ENCODE measurements around the gene KDM2A. TPM values are rescaled to one million over a fixed set of nuclear protein-coding genes. Genes with fewer than 3 reads are reported as not detected.

KDM2A gene
- total RNA-seq, 3 donors from 2014 or later (not counting 1 experiment from before 2014, with no cell fraction given) = 268 to 312 (median 283) TPM

DNA sequence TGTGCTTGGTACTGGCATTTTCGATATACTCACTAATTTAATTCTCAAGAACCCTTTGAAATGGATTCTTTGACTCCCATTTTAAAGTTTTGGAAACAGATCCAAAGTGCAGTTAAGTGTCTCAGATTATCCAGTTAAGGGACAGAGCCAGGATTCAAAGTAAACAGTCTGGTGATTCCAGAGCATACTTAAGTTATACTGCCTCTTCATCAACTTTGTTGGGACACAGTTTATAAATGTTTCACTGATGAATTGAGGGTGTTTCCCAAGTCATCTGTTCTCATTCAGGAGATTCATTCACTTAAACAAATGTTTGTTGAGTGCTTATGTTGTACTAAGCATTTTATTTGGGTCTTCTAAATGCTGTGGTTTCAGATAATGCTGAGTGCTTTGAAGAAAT lies 17.1 kb downstream of the KDM2A start:
- intact Hi-C loops (cut with micrococcal nuclease) = no loop called here
- peaks cover 17% of the 10 kb centered on the region for H3K36me3 Mint-ChIP-seq
- WGBS (ENCODE audit: insufficient coverage) = 100% methylated on average over 1 of the region's 1 CpG

DNA sequence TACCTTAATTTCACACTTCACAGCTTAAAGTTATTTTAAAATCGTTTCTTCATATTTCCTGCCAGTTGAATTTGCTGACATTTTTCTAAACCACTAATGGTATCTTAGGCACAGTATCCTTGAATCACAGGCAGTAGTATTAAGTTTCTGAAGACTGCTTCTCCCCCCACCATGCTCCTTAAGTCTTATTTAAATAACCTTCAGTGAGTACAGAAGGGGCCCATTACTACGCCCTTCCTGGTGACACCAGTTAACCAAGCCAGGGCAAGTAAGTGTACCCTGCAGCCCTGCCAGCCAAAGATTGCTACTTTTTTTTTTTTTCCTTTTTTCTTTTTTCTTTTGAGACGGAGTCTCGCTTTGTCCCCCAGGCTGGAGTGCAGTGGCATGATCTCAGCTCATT lies 19.9 kb downstream of the KDM2A start:
- Mint-ChIP-seq H3K4me1 (peaks cover 14 to 28% of the 10 kb centered on the region in 2 donors), H3K36me3 (peaks cover 12% of the 10 kb centered on the region), H3K4me3 (no peak overlapping the region), H3K27ac (no peak overlapping the region), H3K9me3 (no peaks in the 10 kb centered on the region), H3K27me3 (ENCODE audit: low read depth in 2 of 2) (no peaks in the 10 kb centered on the region)
- Histone ChIP-seq H3K4me3 (ENCODE audit: low read length) (no peak overlapping the region), H3K27ac (ENCODE audit: low read length) (no peak overlapping the region), H3K36me3 (ENCODE audit: control insufficient read depth, insufficient read depth, low read length) (peaks cover 54% of the 10 kb centered on the region), H3K4me1 (ENCODE audit: control insufficient read depth, insufficient read depth, low read length) (no peaks in the 10 kb centered on the region), H3K27me3 (ENCODE audit: control insufficient read depth, insufficient read depth, low read length) (no peaks in the 10 kb centered on the region), H3K9me3 (ENCODE audit: control insufficient read depth, insufficient read depth, low read length) (no peaks in the 10 kb centered on the region)
- intact Hi-C loops (cut with micrococcal nuclease) = no loop called here
- ATAC-seq (no peak), DNase-seq (no peak)
- WGBS (ENCODE audit: insufficient coverage) = 87% methylated on average over 4 of the region's 4 CpGs
- no peak for TF ChIP-seq CTCF (IDR thresholded peaks at IDR 0.05)

More for the DNA sequence above, 17.1 kb downstream of the KDM2A start:
- ATAC-seq (no peak), DNase-seq (no peak)
- Mint-ChIP-seq H3K4me3 (no peak overlapping the region), H3K9me3 (no peaks in the 10 kb centered on the region), H3K27me3 (ENCODE audit: low read depth in 2 of 2) (no peaks in the 10 kb centered on the region), H3K4me1 (peaks cover 27 to 32% of the 10 kb centered on the region in 2 donors), H3K27ac (peak overlapping the region in 1 of 2 donors; percentile 27)
- Histone ChIP-seq H3K9me3 (ENCODE audit: control insufficient read depth, insufficient read depth, low read length) (no peaks in the 10 kb centered on the region), H3K27me3 (ENCODE audit: control insufficient read depth, insufficient read depth, low read length) (no peaks in the 10 kb centered on the region), H3K4me3 (ENCODE audit: low read length) (no peak overlapping the region), H3K27ac (ENCODE audit: low read length) (no peak overlapping the region), H3K4me1 (ENCODE audit: control insufficient read depth, insufficient read depth, low read length) (no peaks in the 10 kb centered on the region), H3K36me3 (ENCODE audit: control insufficient read depth, insufficient read depth, low read length) (peaks cover 61% of the 10 kb centered on the region)
- TF ChIP-seq CTCF (IDR thresholded peaks at IDR 0.05) = no peak

DNA sequence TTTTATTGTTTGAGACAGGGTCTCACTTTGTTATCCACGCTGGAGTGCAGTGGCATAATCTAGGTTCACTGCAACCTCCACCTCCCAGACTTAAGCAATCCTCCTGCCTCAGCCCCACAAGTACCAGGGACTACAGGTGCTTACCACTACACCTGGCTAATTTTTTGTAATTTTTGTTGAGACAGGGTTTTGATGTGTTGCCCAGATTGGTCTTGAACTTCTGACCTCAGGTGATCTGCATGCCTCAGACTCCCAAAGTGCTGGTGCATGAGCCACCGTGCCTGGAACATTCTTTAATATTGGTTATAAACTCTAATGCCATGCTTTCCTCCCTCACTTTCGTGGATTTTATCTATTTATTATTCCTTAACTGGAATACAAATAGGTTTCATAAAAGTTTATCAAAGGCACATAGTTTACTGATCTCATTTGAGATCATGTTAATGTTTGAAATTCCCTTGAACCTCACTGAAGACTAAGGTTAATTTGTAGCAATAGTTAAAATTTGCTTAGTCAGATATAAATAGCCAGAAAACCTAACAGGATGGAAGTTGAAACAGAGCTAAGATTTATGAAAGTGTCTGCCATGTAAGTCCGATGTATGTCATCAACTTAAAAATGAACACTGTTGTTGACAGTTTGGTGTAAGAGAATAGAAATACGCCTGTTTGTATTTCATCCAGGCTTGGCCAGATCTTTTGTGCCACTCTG lies 27.6 kb downstream of the KDM2A start:
- Histone ChIP-seq H3K27ac (ENCODE audit: low read length) (no peak overlapping the region), H3K4me3 (ENCODE audit: low read length) (no peak overlapping the region), H3K4me1 (ENCODE audit: control insufficient read depth, insufficient read depth, low read length) (no peaks in the 10 kb centered on the region), H3K27me3 (ENCODE audit: control insufficient read depth, insufficient read depth, low read length) (no peaks in the 10 kb centered on the region), H3K9me3 (ENCODE audit: control insufficient read depth, insufficient read depth, low read length) (no peaks in the 10 kb centered on the region), H3K36me3 (ENCODE audit: control insufficient read depth, insufficient read depth, low read length) (peaks cover 31% of the 10 kb centered on the region)
- ATAC-seq (no peak), DNase-seq (no peak)
- Mint-ChIP-seq H3K4me1 (peaks cover 11 to 13% of the 10 kb centered on the region in 2 donors), H3K36me3 (no peaks in the 10 kb centered on the region), H3K9me3 (no peaks in the 10 kb centered on the region), H3K27me3 (ENCODE audit: low read depth in 2 of 2) (no peaks in the 10 kb centered on the region), H3K4me3 (no peak overlapping the region), H3K27ac (peak overlapping the region in 1 of 2 donors; percentile 35)
- WGBS (ENCODE audit: insufficient coverage) = 99% methylated on average over 4 of the region's 5 CpGs
- intact Hi-C loops (cut with micrococcal nuclease) = no loop called here
- TF ChIP-seq CTCF (IDR thresholded peaks at IDR 0.05) = no peak

DNA sequence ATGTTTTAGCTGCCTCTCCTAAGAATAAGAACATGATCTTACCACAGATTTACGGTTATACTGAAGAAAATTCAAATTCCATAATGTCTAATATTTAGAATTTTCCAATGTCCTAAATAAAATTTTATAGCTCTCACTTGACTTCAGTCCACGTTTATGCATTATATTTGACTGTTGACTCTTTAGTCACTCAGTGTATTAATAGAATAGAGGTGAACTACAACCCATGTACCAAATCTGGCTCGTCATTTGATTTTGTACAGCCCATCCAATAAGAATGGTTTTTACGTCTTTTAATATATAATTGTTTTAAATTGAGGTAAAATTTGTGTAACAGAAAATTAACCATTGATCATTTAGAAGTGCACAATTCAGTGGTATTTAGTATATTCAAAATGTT lies 34.9 kb downstream of the KDM2A start:
- Histone ChIP-seq H3K4me3 (ENCODE audit: low read length) (no peak overlapping the region), H3K36me3 (ENCODE audit: control insufficient read depth, insufficient read depth, low read length) (peaks cover 17% of the 10 kb centered on the region), H3K27ac (ENCODE audit: low read length) (no peak overlapping the region), H3K4me1 (ENCODE audit: control insufficient read depth, insufficient read depth, low read length) (no peaks in the 10 kb centered on the region), H3K27me3 (ENCODE audit: control insufficient read depth, insufficient read depth, low read length) (no peaks in the 10 kb centered on the region), H3K9me3 (ENCODE audit: control insufficient read depth, insufficient read depth, low read length) (no peaks in the 10 kb centered on the region)
- Mint-ChIP-seq H3K27ac (peak overlapping the region in 1 of 2 donors; percentile 64), H3K4me1 (peaks cover 23% of the 10 kb centered on the region in 2 donors), H3K9me3 (no peaks in the 10 kb centered on the region), H3K36me3 (no peaks in the 10 kb centered on the region), H3K27me3 (ENCODE audit: low read depth in 2 of 2) (no peaks in the 10 kb centered on the region), H3K4me3 (no peak overlapping the region)
- no peak for DNase-seq
- TF ChIP-seq CTCF (IDR thresholded peaks at IDR 0.05) = no peak
- ATAC-seq = no peak
- WGBS (ENCODE audit: insufficient coverage) = 100% methylated on average over 2 of the region's 4 CpGs
- intact Hi-C loops (cut with micrococcal nuclease) = no loop called here

All from natural killer cell (primary cell).